ENCODE measurements around the gene HSPBAP1. TPM values are rescaled to one million over a fixed set of nuclear protein-coding genes. Genes with fewer than 3 reads are reported as not detected.

HSPBAP1 gene
- total RNA-seq, 5 donors from 2014 or later (not counting 1 experiment from before 2014, with no cell fraction given) = 17.7 to 29.5 (median 22.9) TPM

GRCh38 chr3:122777563-122777962 is 16.1 kb downstream of the HSPBAP1 start:
- Mint-ChIP-seq H3K4me3 (no peak overlapping the region), H3K27ac (no peak overlapping the region), H3K9me3 (no peaks in the 10 kb centered on the region), H3K4me1 (peaks cover 0 to 2% (median 0%) of the 10 kb centered on the region in 3 donors), H3K36me3 (peaks cover 18% of the 10 kb centered on the region), H3K27me3 (no peaks in the 10 kb centered on the region)
- DNase-seq = no peak
- ChIA-PET CTCF (no interaction called here), POLR2A (interaction anchor here in 1 of 2 donors (0.6 kb wide), 1 partner anchor 1880 kb away, joined by 3 read pairs; no protein-coding TSS in a partner anchor)
- Histone ChIP-seq H3K36me3 (ENCODE audit: control insufficient read depth in 2 of 2, extremely low read depth in 1 of 2, insufficient read depth in 1 of 2, low read length in 1 of 2) (peaks cover 0 to 4% of the 10 kb centered on the region in 2 donors), H3K27me3 (replicated peaks in 1 of 2; ENCODE audit: control insufficient read depth in 2 of 2, extremely low read depth in 1 of 2, insufficient read depth in 2 of 2, low read length in 1 of 2) (no peaks in the 10 kb centered on the region), H3K27ac (ENCODE audit: low read length) (no peak overlapping the region), H3K4me3 (ENCODE audit: control insufficient read depth in 1 of 2, extremely low read depth in 1 of 2, low read length in 1 of 2) (no peak overlapping the region), H3K9me3 (no peaks in the 10 kb centered on the region), H3K4me1 (ENCODE audit: control insufficient read depth in 1 of 2, extremely low read depth in 1 of 2, insufficient read depth in 2 of 2, low read length in 2 of 2) (no peaks in the 10 kb centered on the region)
- WGBS (ENCODE audit: insufficient coverage) = no CpG with 5 or more reads among the region's 3 CpGs
- no peak for ATAC-seq (replicated peaks in 1 of 4)

- POLR2A ChIA-PET = interaction anchor here in 1 of 2 donors (0.5 kb wide), 1 partner anchor 17 kb away, joined by 3 read pairs; no protein-coding TSS in a partner anchor
- H3K4me1 Mint-ChIP-seq = peaks cover 0 to 2% (median 0%) of the 10 kb centered on the region in 3 donors
- H3K27ac Mint-ChIP-seq = no peak overlapping the region
Observed at GRCh38 chr3:122776675-122777468, 16.8 kb downstream of the HSPBAP1 start.

GRCh38 chr3:122774564-122774963 is 19.1 kb downstream of the HSPBAP1 start:
- H3K9me3 Mint-ChIP-seq = no peaks in the 10 kb centered on the region
- peaks cover 19% of the 10 kb centered on the region for H3K36me3 Mint-ChIP-seq
- H3K4me3 ChIP-seq (ENCODE audit: control insufficient read depth in 1 of 2, extremely low read depth in 1 of 2, low read length in 1 of 2) = no peak overlapping the region
- peaks cover 0 to 4% of the 10 kb centered on the region in 2 donors for H3K36me3 ChIP-seq (ENCODE audit: control insufficient read depth in 2 of 2, extremely low read depth in 1 of 2, insufficient read depth in 1 of 2, low read length in 1 of 2)
- H3K9me3 ChIP-seq = no peaks in the 10 kb centered on the region
- no peak for DNase-seq
- WGBS (ENCODE audit: insufficient coverage) = 95% methylated on average over 3 of the region's 3 CpGs
- H3K4me1 ChIP-seq (ENCODE audit: control insufficient read depth in 1 of 2, extremely low read depth in 1 of 2, insufficient read depth in 2 of 2, low read length in 2 of 2) = no peaks in the 10 kb centered on the region
- no peaks in the 10 kb centered on the region for H3K27me3 Mint-ChIP-seq
- H3K27ac ChIP-seq (ENCODE audit: low read length) = no peak overlapping the region
- ChIA-PET CTCF (no interaction called here), POLR2A (no interaction called here)
- ATAC-seq (replicated peaks in 1 of 4) = no peak
- peaks cover 0 to 2% (median 0%) of the 10 kb centered on the region in 3 donors for H3K4me1 Mint-ChIP-seq
- no peak overlapping the region for H3K4me3 Mint-ChIP-seq
- H3K27me3 ChIP-seq (replicated peaks in 1 of 2; ENCODE audit: control insufficient read depth in 2 of 2, extremely low read depth in 1 of 2, insufficient read depth in 2 of 2, low read length in 1 of 2) = no peaks in the 10 kb centered on the region
- H3K27ac Mint-ChIP-seq = no peak overlapping the region

More at GRCh38 chr3:122776675-122777468, 16.8 kb downstream of the HSPBAP1 start:
- Mint-ChIP-seq H3K9me3 (no peaks in the 10 kb centered on the region), H3K27me3 (no peaks in the 10 kb centered on the region), H3K36me3 (peaks cover 18% of the 10 kb centered on the region), H3K4me3 (no peak overlapping the region)
- no peak for DNase-seq
- H3K9me3 ChIP-seq = no peaks in the 10 kb centered on the region
- H3K27ac ChIP-seq (ENCODE audit: low read length) = no peak overlapping the region
- no peak for ATAC-seq (replicated peaks in 1 of 4)
- H3K36me3 ChIP-seq (ENCODE audit: control insufficient read depth in 2 of 2, extremely low read depth in 1 of 2, insufficient read depth in 1 of 2, low read length in 1 of 2) = peaks cover 0 to 4% of the 10 kb centered on the region in 2 donors
- CTCF ChIA-PET = no interaction called here
- H3K27me3 ChIP-seq (replicated peaks in 1 of 2; ENCODE audit: control insufficient read depth in 2 of 2, extremely low read depth in 1 of 2, insufficient read depth in 2 of 2, low read length in 1 of 2) = no peaks in the 10 kb centered on the region
- no CpG with 5 or more reads among the region's 5 CpGs for WGBS (ENCODE audit: insufficient coverage)
- H3K4me3 ChIP-seq (ENCODE audit: control insufficient read depth in 1 of 2, extremely low read depth in 1 of 2, low read length in 1 of 2) = no peak overlapping the region
- no peaks in the 10 kb centered on the region for H3K4me1 ChIP-seq (ENCODE audit: control insufficient read depth in 1 of 2, extremely low read depth in 1 of 2, insufficient read depth in 2 of 2, low read length in 2 of 2)

GRCh38 chr3:122773944-122774509 is 19.6 kb downstream of the HSPBAP1 start:
- ChIA-PET POLR2A (no interaction called here), CTCF (no interaction called here)
- no peak for DNase-seq
- no peak for ATAC-seq (replicated peaks in 1 of 4)
- H3K9me3 ChIP-seq = no peaks in the 10 kb centered on the region
- no CpG with 5 or more reads among the region's 3 CpGs for WGBS (ENCODE audit: insufficient coverage)
- no peaks in the 10 kb centered on the region for H3K27me3 Mint-ChIP-seq
- no peaks in the 10 kb centered on the region for H3K4me1 ChIP-seq (ENCODE audit: control insufficient read depth in 1 of 2, extremely low read depth in 1 of 2, insufficient read depth in 2 of 2, low read length in 2 of 2)
- H3K36me3 ChIP-seq (ENCODE audit: control insufficient read depth in 2 of 2, extremely low read depth in 1 of 2, insufficient read depth in 1 of 2, low read length in 1 of 2) = peaks cover 0 to 4% of the 10 kb centered on the region in 2 donors
- H3K27ac Mint-ChIP-seq = no peak overlapping the region
- peaks cover 23% of the 10 kb centered on the region for H3K36me3 Mint-ChIP-seq
- no peak overlapping the region for H3K4me3 Mint-ChIP-seq
- peaks cover 0 to 2% (median 0%) of the 10 kb centered on the region in 3 donors for H3K4me1 Mint-ChIP-seq
- H3K27me3 ChIP-seq (replicated peaks in 1 of 2; ENCODE audit: control insufficient read depth in 2 of 2, extremely low read depth in 1 of 2, insufficient read depth in 2 of 2, low read length in 1 of 2) = no peaks in the 10 kb centered on the region
- H3K9me3 Mint-ChIP-seq = no peaks in the 10 kb centered on the region
- H3K4me3 ChIP-seq (ENCODE audit: control insufficient read depth in 1 of 2, extremely low read depth in 1 of 2, low read length in 1 of 2) = no peak overlapping the region
- H3K27ac ChIP-seq (ENCODE audit: low read length) = no peak overlapping the region

- no peak overlapping the region for H3K4me3 ChIP-seq (ENCODE audit: control insufficient read depth in 1 of 2, extremely low read depth in 1 of 2, low read length in 1 of 2)
- H3K9me3 Mint-ChIP-seq = no peaks in the 10 kb centered on the region
- ChIA-PET POLR2A (interaction anchor here in 1 of 2 donors (0.6 kb wide), 1 partner anchor 15 kb away, joined by 3 read pairs; no protein-coding TSS in a partner anchor), CTCF (no interaction called here)
- no CpG with 5 or more reads among the region's 1 CpG for WGBS (ENCODE audit: insufficient coverage)
- no peaks in the 10 kb centered on the region for H3K4me1 ChIP-seq (ENCODE audit: control insufficient read depth in 1 of 2, extremely low read depth in 1 of 2, insufficient read depth in 2 of 2, low read length in 2 of 2)
- H3K27ac Mint-ChIP-seq = no peak overlapping the region
- no peaks in the 10 kb centered on the region for H3K27me3 ChIP-seq (replicated peaks in 1 of 2; ENCODE audit: control insufficient read depth in 2 of 2, extremely low read depth in 1 of 2, insufficient read depth in 2 of 2, low read length in 1 of 2)
- H3K4me3 Mint-ChIP-seq = no peak overlapping the region
- no peak for ATAC-seq (replicated peaks in 1 of 4)
- H3K9me3 ChIP-seq = no peaks in the 10 kb centered on the region
- H3K36me3 ChIP-seq (ENCODE audit: control insufficient read depth in 2 of 2, extremely low read depth in 1 of 2, insufficient read depth in 1 of 2, low read length in 1 of 2) = peaks cover 0 to 15% of the 10 kb centered on the region in 2 donors
- H3K4me1 Mint-ChIP-seq = peaks cover 0 to 2% (median 0%) of the 10 kb centered on the region in 3 donors
- DNase-seq = no peak
- no peaks in the 10 kb centered on the region for H3K27me3 Mint-ChIP-seq
- H3K36me3 Mint-ChIP-seq = peaks cover 27% of the 10 kb centered on the region
- no peak overlapping the region for H3K27ac ChIP-seq (ENCODE audit: low read length)
Observed at GRCh38 chr3:122772827-122773226, 20.8 kb downstream of the HSPBAP1 start.

- H3K36me3 Mint-ChIP-seq = peaks cover 38% of the 10 kb centered on the region
- no peaks in the 10 kb centered on the region for H3K9me3 Mint-ChIP-seq
- H3K4me1 ChIP-seq (ENCODE audit: control insufficient read depth in 1 of 2, extremely low read depth in 1 of 2, insufficient read depth in 2 of 2, low read length in 2 of 2) = no peaks in the 10 kb centered on the region
- no peak overlapping the region for H3K27ac Mint-ChIP-seq
- WGBS (ENCODE audit: insufficient coverage) = no CpG with 5 or more reads among the region's 5 CpGs
- H3K27ac ChIP-seq (ENCODE audit: low read length) = no peak overlapping the region
- no peak overlapping the region for H3K4me3 Mint-ChIP-seq
- no peaks in the 10 kb centered on the region for H3K27me3 ChIP-seq (replicated peaks in 1 of 2; ENCODE audit: control insufficient read depth in 2 of 2, extremely low read depth in 1 of 2, insufficient read depth in 2 of 2, low read length in 1 of 2)
- ChIA-PET POLR2A (interaction anchor here in 1 of 2 donors (0.5 kb wide), 1 partner anchor 41 kb away, joined by 7 read pairs; no protein-coding TSS in a partner anchor), CTCF (interaction anchor here in 1 of 2 donors (1.0 kb wide), 1 partner anchor 16 kb away, joined by 3 read pairs; no protein-coding TSS in a partner anchor)
- ATAC-seq (replicated peaks in 1 of 4) (no peak), DNase-seq (no peak)
- peaks cover 0 to 2% (median 0%) of the 10 kb centered on the region in 3 donors for H3K4me1 Mint-ChIP-seq
- H3K36me3 ChIP-seq (ENCODE audit: control insufficient read depth in 2 of 2, extremely low read depth in 1 of 2, insufficient read depth in 1 of 2, low read length in 1 of 2) = peaks cover 0 to 20% of the 10 kb centered on the region in 2 donors
- no peak overlapping the region for H3K4me3 ChIP-seq (ENCODE audit: control insufficient read depth in 1 of 2, extremely low read depth in 1 of 2, low read length in 1 of 2)
- H3K27me3 Mint-ChIP-seq = no peaks in the 10 kb centered on the region
- H3K9me3 ChIP-seq = no peaks in the 10 kb centered on the region
Observed at GRCh38 chr3:122770521-122771202, 23.0 kb downstream of the HSPBAP1 start.
